Measurements from ENCODE around the gene MAGEA3. TPM values are rescaled to one million over a fixed set of nuclear protein-coding genes. Genes with fewer than 3 reads are reported as not detected.
"Not testable (repeated sequence)": the region's sequence is repeated elsewhere in the genome, so short reads cannot be mapped to it uniquely, and the experiment has no call there.

The MAGEA3 gene
- total and polyA plus RNA-seq, 2 experiments from 2014 or later: not detected

GRCh38 chrX:152681012-152681411 lies 17.6 kb upstream of the MAGEA3 start:
- not testable (repeated sequence) for H3K79me2 ChIP-seq; H3K27ac ChIP-seq; H3K9me3 ChIP-seq (ENCODE audit: low read depth); DNase-seq (ENCODE audit: low spot score); H3K27me3 ChIP-seq; H2AFZ ChIP-seq; H4K20me1 ChIP-seq (ENCODE audit: insufficient read depth, poor library complexity, severe bottlenecking); H3K4me3 ChIP-seq; H3K9me2 ChIP-seq (replicated peaks; ENCODE audit: insufficient read depth); H3K4me2 ChIP-seq; H3K36me3 ChIP-seq (replicated peaks; ENCODE audit: insufficient read depth, low read depth); H3K4me1 ChIP-seq (ENCODE audit: insufficient read depth)
- WGBS (ENCODE audit: low lambda C conversion rate, missing lambda C conversion rate): no CpG with 5 or more reads among the region's 3 CpGs

- not testable (repeated sequence) for H3K27me3 ChIP-seq; H3K4me1 ChIP-seq (ENCODE audit: insufficient read depth); H2AFZ ChIP-seq; H3K79me2 ChIP-seq; H4K20me1 ChIP-seq (ENCODE audit: insufficient read depth, poor library complexity, severe bottlenecking); H3K4me2 ChIP-seq; H3K9me2 ChIP-seq (replicated peaks; ENCODE audit: insufficient read depth); H3K4me3 ChIP-seq; H3K9me3 ChIP-seq (ENCODE audit: low read depth); H3K27ac ChIP-seq; H3K36me3 ChIP-seq (replicated peaks; ENCODE audit: insufficient read depth, low read depth)
- WGBS (ENCODE audit: low lambda C conversion rate, missing lambda C conversion rate): 82% methylated on average over 4 of the region's 5 CpGs
- peak; percentile 0 for DNase-seq (ENCODE audit: low spot score)
Observed at GRCh38 chrX:152700390-152700789, 1.8 kb downstream of the MAGEA3 start.

- not testable (repeated sequence) for H4K20me1 ChIP-seq (ENCODE audit: insufficient read depth, poor library complexity, severe bottlenecking); H3K9me2 ChIP-seq (replicated peaks; ENCODE audit: insufficient read depth); H3K79me2 ChIP-seq; H3K4me2 ChIP-seq; H3K4me1 ChIP-seq (ENCODE audit: insufficient read depth); DNase-seq (ENCODE audit: low spot score); H2AFZ ChIP-seq; H3K36me3 ChIP-seq (replicated peaks; ENCODE audit: insufficient read depth, low read depth); H3K4me3 ChIP-seq; H3K27ac ChIP-seq; H3K9me3 ChIP-seq (ENCODE audit: low read depth); H3K27me3 ChIP-seq
- WGBS (ENCODE audit: low lambda C conversion rate, missing lambda C conversion rate): 89% methylated on average over 5 of the region's 7 CpGs
Observed at GRCh38 chrX:152706500-152706899, 7.9 kb downstream of the MAGEA3 start.

- H2AFZ ChIP-seq; H3K79me2 ChIP-seq; H3K4me2 ChIP-seq; H4K20me1 ChIP-seq (ENCODE audit: insufficient read depth, poor library complexity, severe bottlenecking); DNase-seq (ENCODE audit: low spot score); H3K9me3 ChIP-seq (ENCODE audit: low read depth); H3K4me1 ChIP-seq (ENCODE audit: insufficient read depth); H3K27ac ChIP-seq; H3K36me3 ChIP-seq (replicated peaks; ENCODE audit: insufficient read depth, low read depth); H3K9me2 ChIP-seq (replicated peaks; ENCODE audit: insufficient read depth); H3K27me3 ChIP-seq; H3K4me3 ChIP-seq: not testable (repeated sequence)
- no CpG with 5 or more reads among the region's 2 CpGs for WGBS (ENCODE audit: low lambda C conversion rate, missing lambda C conversion rate)
Observed at GRCh38 chrX:152709173-152709572, 10.6 kb downstream of the MAGEA3 start, which contains the start of gene CSAG2. CSAG2 (minus strand) TSS chrX:152709273; CDS start chrX:152709112, 161 bp downstream.

GRCh38 chrX:152713195-152713594 lies 14.6 kb downstream of the MAGEA3 start:
- no CpG with 5 or more reads among the region's 5 CpGs for WGBS (ENCODE audit: low lambda C conversion rate, missing lambda C conversion rate)

GRCh38 chrX:152713815-152714787 lies 15.5 kb downstream of the MAGEA3 start, which contains the start of gene MAGEA2B:
MAGEA2B (plus strand) TSS chrX:152714628; CDS start chrX:152717107, 2,479 bp downstream.
- not testable (repeated sequence) for DNase-seq (ENCODE audit: low spot score); H3K9me2 ChIP-seq (replicated peaks; ENCODE audit: insufficient read depth)
- WGBS (ENCODE audit: low lambda C conversion rate, missing lambda C conversion rate): no CpG with 5 or more reads among the region's 35 CpGs

More at GRCh38 chrX:152713195-152713594, 14.6 kb downstream of the MAGEA3 start:
- not testable (repeated sequence) for H3K27me3 ChIP-seq; H3K9me2 ChIP-seq (replicated peaks; ENCODE audit: insufficient read depth); DNase-seq (ENCODE audit: low spot score); H3K9me3 ChIP-seq (ENCODE audit: low read depth); H3K4me1 ChIP-seq (ENCODE audit: insufficient read depth); H2AFZ ChIP-seq; H3K79me2 ChIP-seq; H3K4me3 ChIP-seq; H3K27ac ChIP-seq; H3K4me2 ChIP-seq; H3K36me3 ChIP-seq (replicated peaks; ENCODE audit: insufficient read depth, low read depth); H4K20me1 ChIP-seq (ENCODE audit: insufficient read depth, poor library complexity, severe bottlenecking)

More at GRCh38 chrX:152713815-152714787, 15.5 kb downstream of the MAGEA3 start, which contains the start of gene MAGEA2B:
- H3K27ac ChIP-seq; H2AFZ ChIP-seq; H3K36me3 ChIP-seq (replicated peaks; ENCODE audit: insufficient read depth, low read depth); H3K27me3 ChIP-seq; H3K4me1 ChIP-seq (ENCODE audit: insufficient read depth); H3K4me3 ChIP-seq; H3K9me3 ChIP-seq (ENCODE audit: low read depth); H3K79me2 ChIP-seq; H3K4me2 ChIP-seq; H4K20me1 ChIP-seq (ENCODE audit: insufficient read depth, poor library complexity, severe bottlenecking): not testable (repeated sequence)

Measured in hepatocyte (in vitro differentiated cells).